HCT116 (cell line): ENCODE measurements around the gene FOXD1. TPM values are rescaled to one million over a fixed set of nuclear protein-coding genes. Genes with fewer than 3 reads are reported as not detected.

Experiments used
- ATAC-seq: fragments of 200-7000 bp; cut with Tn5 transposase; 2 replicates; pipeline ENCODE4 v1.9.1; 2020; ENCODE audit warnings: mild to moderate bottlenecking, moderate library complexity
- BruUV-seq: library from RNA; stranded (reverse); fragments of 400-500 nt; replicated peaks from 2 replicates; lab custom pipeline; 2021; lab: Mats Ljungman, UMichigan
- CTCF ChIA-PET: fragments of 300-600 bp; sonication (Branson Sonifier 250); formaldehyde crosslinking; loops from one replicate; lab custom pipeline; 2021; ENCODE audit warnings: antibody characterized with exemption; lab: Charles Lee
- POLR2A ChIA-PET: fragments of 300-600, 350-600 bp; sonication (Branson Sonifier 250); formaldehyde crosslinking; loops from one replicate; lab custom pipeline; 2021; ENCODE audit warnings: antibody characterized with exemption; lab: Charles Lee
- RAD21 ChIA-PET, 2 experiments: fragments of 300-600 bp; sonication (Branson Sonifier 250); formaldehyde crosslinking; loops; one replicate each; lab custom pipeline; 2023; ENCODE audit warnings: low total read pairs in 2 of 2; ENCODE audit not compliant: uncharacterized antibody in 2 of 2, unreplicated experiment in 2 of 2, low non-redundant PET in 1 of 2; lab: Charles Lee
- DNase-seq: peaks from one replicate; pipeline ENCODE4 v3.0.0-alpha.2; 2010; ENCODE audit warnings: low read depth, low spot score
- H2AFZ ChIP-seq: fragments of 200-600 bp; shearing (Covaris generic), sonication (generic); 2 replicates; pipeline ENCODE4 v1.6.1; 2017; ENCODE audit warnings: low read depth, mixed run types, mixed read lengths, antibody characterized with exemption, low read length; ENCODE audit not compliant: poor library complexity, severe bottlenecking
- H3K27ac ChIP-seq: 2 replicates; pipeline ENCODE4 v1.5.1; 2012; ENCODE audit warnings: low read depth, low read length
- H3K27me3 ChIP-seq: fragments of 200-600 bp; sonication (generic); 2 replicates; pipeline ENCODE4 v1.6.1; 2016; ENCODE audit warnings: mixed run types, low read length, mixed read lengths; ENCODE audit not compliant: insufficient read depth
- H3K36me3 ChIP-seq, 2 experiments: fragments of 200-500 bp in 1 of 2; fragments of 200-600 bp in 1 of 2; sonication (Bioruptor generic) in 1 of 2; sonication (generic) in 1 of 2; 2 replicates each; pipeline versions ENCODE4 v1.5.1 to v1.6.1; 2014 to 2016; ENCODE audit warnings: low read length in 2 of 2, inconsistent platforms in 1 of 2, mixed read lengths in 1 of 2, mixed run types in 1 of 2; ENCODE audit not compliant: insufficient read depth in 2 of 2, control insufficient read depth in 1 of 2
- H3K4me1 ChIP-seq, 2 experiments: fragments of 200-600 bp in 1 of 2; sonication (generic) in 1 of 2; 2 replicates each; pipeline versions ENCODE4 v1.5.1 to v1.6.1; 2012 to 2017; ENCODE audit warnings: low read length in 2 of 2, inconsistent platforms in 1 of 2, mild to moderate bottlenecking in 1 of 2, mixed read lengths in 1 of 2, mixed run types in 1 of 2, moderate library complexity in 1 of 2; ENCODE audit not compliant: insufficient read depth in 2 of 2, control insufficient read depth in 1 of 2
- H3K4me2 ChIP-seq: fragments of 200-600 bp; sonication (generic); 2 replicates; pipeline ENCODE4 v1.6.1; 2017; ENCODE audit warnings: mixed run types, low read length, mixed read lengths
- H3K4me3 ChIP-seq, 2 experiments: fragments of 200-600 bp in 1 of 2; sonication (generic) in 1 of 2; replicated peaks in 1 of 2; 2 replicates each; pipeline ENCODE4 v1.5.1; 2011 to 2016; ENCODE audit warnings: low read length in 2 of 2, control low read depth in 1 of 2, low read depth in 1 of 2, mild to moderate bottlenecking in 1 of 2, mixed read lengths in 1 of 2, mixed run types in 1 of 2
- H3K79me2 ChIP-seq: fragments of 200-600 bp; sonication (generic); 2 replicates; pipeline ENCODE4 v1.6.1; 2017; ENCODE audit warnings: mild to moderate bottlenecking, mixed run types, low read length, moderate library complexity, mixed read lengths; ENCODE audit not compliant: insufficient read depth
- H3K9ac ChIP-seq: fragments of 200-600 bp; sonication (generic); 2 replicates; pipeline ENCODE4 v1.6.1; 2016; ENCODE audit warnings: low read length, mixed read lengths
- H3K9me2 ChIP-seq: fragments of 200-600 bp; sonication (generic), shearing (Covaris generic); 2 replicates; pipeline ENCODE4 v1.6.1; 2017; ENCODE audit warnings: mixed run types, mild to moderate bottlenecking, moderate library complexity; ENCODE audit not compliant: insufficient read depth
- H3K9me3 ChIP-seq, 2 experiments: fragments of 200-500 bp in 1 of 2; fragments of 200-600 bp in 1 of 2; sonication (Bioruptor generic) in 1 of 2; sonication (generic) in 1 of 2; 2 replicates each; pipeline ENCODE4 v1.6.1; 2014 to 2017; ENCODE audit warnings: low read length in 2 of 2, mixed read lengths in 2 of 2, inconsistent platforms in 1 of 2, low read depth in 1 of 2, mild to moderate bottlenecking in 1 of 2, mixed run types in 1 of 2, moderate library complexity in 1 of 2; ENCODE audit not compliant: control insufficient read depth in 1 of 2, insufficient read depth in 1 of 2
- H4K20me1 ChIP-seq: fragments of 200-600 bp; sonication (generic), shearing (Covaris generic); 2 replicates; pipeline ENCODE4 v1.6.1; 2017; ENCODE audit warnings: mixed run types, mild to moderate bottlenecking, moderate library complexity; ENCODE audit not compliant: insufficient read depth
- REST ChIP-seq: IDR thresholded peaks from 2 replicates; pipeline ENCODE4 v1.6.1; 2012; ENCODE audit warnings: low read depth
- TCF7L2 ChIP-seq: IDR thresholded peaks from 2 replicates; pipeline ENCODE4 v1.7.0; 2011; ENCODE audit warnings: borderline replicate concordance, inconsistent platforms; ENCODE audit not compliant: insufficient read depth, insufficient read length; ENCODE audit errors: extremely low read depth
- intact Hi-C: fragments of 100-400 bp; cut with micrococcal nuclease; formaldehyde crosslinking; loops from 2 replicates; pipeline ENCODE4 v1.10.0; 2022
- total RNA-seq: library from RNA; stranded (reverse); gene quantifications from one replicate; pipeline ENCODE4 v1.2.1, GENCODE V29; 2021; ENCODE audit not compliant: unreplicated experiment

The FOXD1 gene
- total RNA-seq, 1 experiment from 2014 or later, result 26.8 TPM

DNA sequence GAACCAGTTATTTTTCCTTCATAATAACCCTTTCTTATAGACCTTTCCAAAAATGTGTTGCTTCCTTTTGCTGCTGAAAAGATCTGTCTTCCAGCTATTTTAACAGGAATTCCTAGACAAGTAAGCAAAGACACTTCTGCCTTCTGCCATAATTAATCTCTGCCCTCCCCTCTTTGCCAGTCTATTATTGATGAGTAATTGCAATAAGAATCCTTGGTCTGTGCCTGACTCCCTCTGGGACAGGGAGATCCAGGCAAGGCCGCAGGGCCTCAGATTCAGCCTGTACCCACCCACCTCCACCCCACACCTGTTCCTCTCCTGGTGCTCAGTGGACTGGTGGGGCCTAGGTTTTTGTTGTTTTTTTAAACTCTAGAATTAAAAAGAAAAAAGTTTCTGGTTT lies 8.3 kb downstream of the FOXD1 start:
- no peak for ATAC-seq
- no peak overlapping the region for H2AFZ ChIP-seq
- CTCF ChIA-PET, result interaction anchor here (1.8 kb wide), 1 partner anchor 11 kb away, joined by 5 read pairs; no protein-coding TSS in a partner anchor
- no peak for DNase-seq
- BruUV-seq, result no TSS peak
- peaks cover 7 to 25% of the 10 kb centered on the region in 2 experiments; a peak in 2 of 4 replicates for H3K4me1 ChIP-seq
- H3K9me2 ChIP-seq, result no peaks in the 10 kb centered on the region
- no peaks in the 10 kb centered on the region for H3K9me3 ChIP-seq
- POLR2A ChIA-PET, result interaction anchor here (1.0 kb wide), 1 partner anchor 157 kb away, joined by 3 read pairs; no protein-coding TSS in a partner anchor
- intact Hi-C loops, result no loop called here
- H4K20me1 ChIP-seq, result no peaks in the 10 kb centered on the region
- H3K4me3 ChIP-seq, result no peak overlapping the region
- no peak overlapping the region for H3K9ac ChIP-seq
- RAD21 ChIA-PET, result no interaction called here
- H3K27ac ChIP-seq, result no peak overlapping the region
- H3K4me2 ChIP-seq, result no peak overlapping the region
- peaks cover 5% of the 10 kb centered on the region; the same call in 1 of the 2 replicates for H3K79me2 ChIP-seq
- H3K27me3 ChIP-seq, result no peaks in the 10 kb centered on the region
- TF ChIP-seq TCF7L2, result no peak
- TF ChIP-seq REST, result no peak
- H3K36me3 ChIP-seq, result no peaks in the 10 kb centered on the region
